OCI-LY3 (cell line): Measurements from ENCODE around the gene ADD2.

Experiments used
- H2AFZ ChIP-seq: fragments of 200-600, 300-600 bp; shearing (Covaris generic); 2 replicates; pipeline ENCODE4 v1.6.0; 2014; ENCODE audit warnings: antibody characterized with exemption, low read depth, low read length
- H3K27ac ChIP-seq: fragments of 200-600, 300-600 bp; sonication (generic); 2 replicates; pipeline ENCODE4 v1.5.1; 2014; ENCODE audit warnings: mild to moderate bottlenecking, low read length, moderate library complexity, mixed read lengths
- H3K27me3 ChIP-seq: fragments of 200-600, 300-600 bp; sonication (generic); 2 replicates; pipeline ENCODE4 v1.6.1; 2014; ENCODE audit warnings: low read depth, low read length, mixed read lengths
- H3K36me3 ChIP-seq: fragments of 200-600, 300-600 bp; sonication (generic); replicated peaks from 2 replicates; pipeline ENCODE3; 2014; ENCODE audit warnings: low read depth, low read length, mixed read lengths
- H3K4me1 ChIP-seq: fragments of 300-600, 200-600 bp; sonication (generic); 2 replicates; pipeline ENCODE4 v1.6.1; 2014; ENCODE audit warnings: low read length, mixed read lengths
- H3K4me2 ChIP-seq: fragments of 200-600, 300-600 bp; sonication (generic); 2 replicates; pipeline ENCODE4 v1.6.1; 2014; ENCODE audit warnings: low read length, mixed read lengths
- H3K4me3 ChIP-seq: fragments of 300-600, 200-600 bp; sonication (generic); 2 replicates; pipeline ENCODE4 v1.5.1; 2014; ENCODE audit warnings: antibody characterized with exemption, mild to moderate bottlenecking, low read length, moderate library complexity
- H3K79me2 ChIP-seq: fragments of 300-600, 200-600 bp; shearing (Covaris generic); 2 replicates; pipeline ENCODE4 v1.6.1; 2014; ENCODE audit warnings: mild to moderate bottlenecking, low read length, mixed read lengths
- H3K9ac ChIP-seq: fragments of 300-600, 200-600 bp; shearing (Covaris generic); 2 replicates; pipeline ENCODE4 v1.6.0; 2014; ENCODE audit warnings: mild to moderate bottlenecking, low read length, moderate library complexity
- H3K9me3 ChIP-seq: fragments of 200-600, 300-600 bp; shearing (Covaris generic); 2 replicates; pipeline ENCODE4 v1.6.1; 2014; ENCODE audit warnings: low read length, mixed read lengths; ENCODE audit not compliant: insufficient read depth
- H4K20me1 ChIP-seq: fragments of 200-600, 300-600 bp; sonication (generic); 2 replicates; pipeline ENCODE4 v1.6.1; 2016; ENCODE audit warnings: low read length, mixed read lengths; ENCODE audit not compliant: insufficient read depth
- EZH2phosphoT487 ChIP-seq: fragments of 200-600 bp; shearing (Covaris generic); IDR thresholded peaks from 2 replicates; pipeline ENCODE4 v1.6.1; 2018; ENCODE audit warnings: antibody characterized with exemption, mixed run types, low read depth
- TF ChIP-seq, protein P1 (sequence below): fragments of 200-600, 300-600 bp; sonication (generic); IDR thresholded peaks from 2 replicates; pipeline ENCODE4 v1.5.1; 2014; ENCODE audit warnings: antibody characterized with exemption, low read length, low read depth

ADD2 gene

DNA sequence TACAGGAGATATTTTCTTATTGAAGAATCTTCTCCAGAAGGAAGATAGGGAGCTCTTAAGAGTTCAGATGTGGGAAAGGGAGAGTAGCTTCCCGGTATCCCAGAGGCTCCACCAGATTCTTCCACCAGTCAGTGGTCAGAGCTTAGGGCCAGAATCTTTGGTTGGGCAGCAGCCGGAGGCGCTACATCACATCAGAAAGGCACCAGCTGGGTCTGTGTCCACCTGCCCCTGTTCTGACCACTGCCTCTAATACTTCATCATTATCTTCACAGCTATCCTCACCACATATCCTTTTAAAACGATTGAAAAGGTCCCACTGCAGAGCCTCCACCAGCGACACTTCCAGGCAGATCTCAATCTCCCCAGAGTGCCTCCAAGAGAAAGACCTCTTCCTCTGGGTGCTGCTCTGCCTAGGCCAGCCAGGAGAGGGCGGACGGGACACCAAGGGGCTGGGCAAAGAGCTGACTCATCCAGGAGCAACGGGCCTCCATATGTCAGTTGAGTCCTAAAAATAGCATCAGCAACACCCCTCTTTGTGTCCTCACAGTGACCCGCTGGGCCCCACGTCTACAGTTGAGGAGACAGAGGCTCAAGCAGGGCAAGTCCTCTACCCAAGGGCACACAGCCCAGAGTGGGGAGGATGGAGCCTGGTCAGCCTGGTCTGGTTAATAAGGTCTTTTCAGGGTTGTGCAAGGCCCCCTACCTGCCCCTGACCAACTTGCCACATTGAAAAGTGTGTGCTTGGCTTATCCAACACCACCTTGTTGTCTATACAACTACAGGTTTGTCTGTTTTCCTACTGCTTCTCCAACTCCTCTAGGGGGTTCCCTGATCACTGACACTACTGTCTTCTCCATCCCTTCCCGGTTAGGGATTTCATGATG lies 81.2 kb downstream of the ADD2 start:
- no peak overlapping the region for H3K27ac ChIP-seq
- peaks cover 7% of the 10 kb centered on the region for H3K4me1 ChIP-seq
- H3K9me3 ChIP-seq = no peaks in the 10 kb centered on the region
- H3K36me3 ChIP-seq = no peaks in the 10 kb centered on the region
- peak overlapping the region; percentile 74 for H2AFZ ChIP-seq
- TF ChIP-seq, protein P1, sequence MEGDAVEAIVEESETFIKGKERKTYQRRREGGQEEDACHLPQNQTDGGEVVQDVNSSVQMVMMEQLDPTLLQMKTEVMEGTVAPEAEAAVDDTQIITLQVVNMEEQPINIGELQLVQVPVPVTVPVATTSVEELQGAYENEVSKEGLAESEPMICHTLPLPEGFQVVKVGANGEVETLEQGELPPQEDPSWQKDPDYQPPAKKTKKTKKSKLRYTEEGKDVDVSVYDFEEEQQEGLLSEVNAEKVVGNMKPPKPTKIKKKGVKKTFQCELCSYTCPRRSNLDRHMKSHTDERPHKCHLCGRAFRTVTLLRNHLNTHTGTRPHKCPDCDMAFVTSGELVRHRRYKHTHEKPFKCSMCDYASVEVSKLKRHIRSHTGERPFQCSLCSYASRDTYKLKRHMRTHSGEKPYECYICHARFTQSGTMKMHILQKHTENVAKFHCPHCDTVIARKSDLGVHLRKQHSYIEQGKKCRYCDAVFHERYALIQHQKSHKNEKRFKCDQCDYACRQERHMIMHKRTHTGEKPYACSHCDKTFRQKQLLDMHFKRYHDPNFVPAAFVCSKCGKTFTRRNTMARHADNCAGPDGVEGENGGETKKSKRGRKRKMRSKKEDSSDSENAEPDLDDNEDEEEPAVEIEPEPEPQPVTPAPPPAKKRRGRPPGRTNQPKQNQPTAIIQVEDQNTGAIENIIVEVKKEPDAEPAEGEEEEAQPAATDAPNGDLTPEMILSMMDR = peak; percentile 66
- TF ChIP-seq EZH2phosphoT487 = no peak
- H3K27me3 ChIP-seq = peaks cover 5% of the 10 kb centered on the region; the same call in 1 of the 2 replicates
- H4K20me1 ChIP-seq = no peaks in the 10 kb centered on the region
- no peaks in the 10 kb centered on the region for H3K79me2 ChIP-seq
- no peak overlapping the region for H3K9ac ChIP-seq
- H3K4me3 ChIP-seq = no peak overlapping the region
- H3K4me2 ChIP-seq = peak overlapping the region; percentile 20; the same call in 1 of the 2 replicates

DNA sequence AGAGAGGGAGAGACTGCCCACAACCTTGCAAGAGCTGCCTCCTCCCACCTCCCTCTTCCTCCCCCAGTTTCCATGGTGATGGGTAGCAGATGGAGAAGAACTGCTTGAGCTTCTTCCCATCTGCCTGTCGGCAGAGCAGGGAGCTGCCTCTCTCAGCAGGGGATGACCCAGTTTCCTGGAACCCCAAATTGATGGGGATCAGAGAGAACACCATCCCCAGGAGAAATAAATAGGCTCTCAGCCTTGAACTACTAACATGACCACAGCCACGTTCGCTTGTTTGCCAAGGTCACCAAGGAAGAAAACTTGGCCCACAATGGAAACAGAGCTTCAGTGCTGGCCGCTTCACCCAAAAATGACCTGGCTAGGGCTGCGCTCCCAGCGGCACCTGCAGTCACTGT lies 82.2 kb downstream of the ADD2 start:
- Histone ChIP-seq H2AFZ (no peak overlapping the region), H4K20me1 (no peaks in the 10 kb centered on the region), H3K27me3 (peaks cover 5% of the 10 kb centered on the region; the same call in 1 of the 2 replicates), H3K4me3 (no peak overlapping the region), H3K9ac (no peak overlapping the region), H3K27ac (no peak overlapping the region), H3K36me3 (no peaks in the 10 kb centered on the region), H3K4me1 (peaks cover 7% of the 10 kb centered on the region), H3K79me2 (no peaks in the 10 kb centered on the region), H3K9me3 (no peaks in the 10 kb centered on the region), H3K4me2 (no peak overlapping the region)
- TF ChIP-seq, protein P1 = no peak
- TF ChIP-seq EZH2phosphoT487 = no peak

DNA sequence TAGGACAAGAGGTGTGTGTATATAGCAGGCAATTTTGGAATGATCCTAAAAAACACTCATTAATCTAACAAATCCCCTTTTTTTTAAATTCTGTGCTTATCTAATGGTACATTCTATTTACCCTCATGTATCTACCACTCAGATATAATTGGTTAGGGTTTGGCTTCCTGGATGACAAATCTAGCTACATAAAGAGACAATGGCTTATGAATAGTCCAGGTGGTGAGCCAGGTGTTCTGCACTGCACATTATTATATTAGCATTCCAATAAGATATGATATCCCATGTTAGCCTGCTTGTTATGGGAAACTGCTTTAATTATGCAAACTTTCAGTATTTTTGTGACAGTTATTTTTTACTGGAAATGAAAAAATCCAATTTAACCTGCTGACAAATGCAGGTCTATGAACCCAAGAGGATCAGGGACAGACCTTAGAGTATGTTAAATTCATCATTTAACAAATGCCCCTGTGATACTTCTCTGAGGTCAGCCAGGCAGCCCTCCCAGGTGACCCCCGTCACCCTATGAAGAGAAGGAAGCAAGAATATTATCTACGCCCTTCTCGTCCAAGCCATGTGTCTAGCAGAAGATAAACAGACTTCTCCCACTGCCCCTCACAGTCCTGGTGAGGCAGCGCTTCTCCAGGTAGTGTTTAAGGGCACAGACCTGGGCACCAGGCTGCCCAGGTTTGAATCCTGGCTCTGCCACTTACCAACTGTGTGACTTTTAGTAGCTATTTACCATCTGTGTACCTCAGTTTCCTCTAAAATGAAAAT lies 83.0 kb downstream of the ADD2 start:
- no peaks in the 10 kb centered on the region for H3K36me3 ChIP-seq
- H2AFZ ChIP-seq = no peak overlapping the region
- no peak overlapping the region for H3K4me3 ChIP-seq
- no peak overlapping the region for H3K9ac ChIP-seq
- H4K20me1 ChIP-seq = no peaks in the 10 kb centered on the region
- H3K4me2 ChIP-seq = no peak overlapping the region
- TF ChIP-seq, protein P1 = no peak
- no peak for TF ChIP-seq EZH2phosphoT487
- H3K9me3 ChIP-seq = no peaks in the 10 kb centered on the region
- H3K27me3 ChIP-seq = peaks cover 5% of the 10 kb centered on the region; the same call in 1 of the 2 replicates
- H3K79me2 ChIP-seq = no peaks in the 10 kb centered on the region
- H3K4me1 ChIP-seq = peaks cover 7% of the 10 kb centered on the region
- H3K27ac ChIP-seq = no peak overlapping the region

DNA sequence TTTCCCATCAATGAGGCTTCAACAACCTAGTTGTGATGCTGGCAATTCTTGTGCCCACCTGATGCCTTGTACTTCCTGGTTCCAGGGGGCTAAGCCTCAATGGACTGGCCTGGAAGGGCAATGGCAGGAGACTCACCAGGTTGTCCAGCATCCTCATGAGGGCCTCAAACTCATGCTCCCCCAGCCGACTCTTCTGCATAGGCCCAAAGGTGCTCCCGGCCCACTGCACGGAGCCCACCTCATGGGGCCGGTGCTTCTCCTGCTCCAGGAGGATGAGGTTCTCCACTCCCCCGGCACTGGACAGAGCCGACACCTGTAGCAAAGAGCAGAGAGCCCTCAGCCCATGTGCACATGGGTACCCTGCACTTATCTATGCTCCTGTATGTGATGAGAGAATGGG lies 84.5 kb downstream of the ADD2 start:
- Histone ChIP-seq H3K4me2 (no peak overlapping the region), H3K79me2 (no peaks in the 10 kb centered on the region)

More for the DNA sequence above, 84.5 kb downstream of the ADD2 start:
- no peak for TF ChIP-seq EZH2phosphoT487
- TF ChIP-seq, protein P1 = no peak
- Histone ChIP-seq H3K27me3 (peaks cover 5% of the 10 kb centered on the region; the same call in 1 of the 2 replicates), H4K20me1 (no peaks in the 10 kb centered on the region), H3K36me3 (no peaks in the 10 kb centered on the region), H3K9ac (no peak overlapping the region), H3K9me3 (no peaks in the 10 kb centered on the region), H2AFZ (no peak overlapping the region), H3K4me1 (peaks cover 7% of the 10 kb centered on the region), H3K27ac (no peak overlapping the region), H3K4me3 (no peak overlapping the region)
